Parathyroid adenoma (tissue), 2 donors: ENCODE measurements around the gene CUTA.

ENCODE experiments used
- H2AFZ ChIP-seq: fragments of 300-600 bp; sonication (generic); one replicate; pipeline ENCODE4 v1.7.0; 2017; ENCODE audit warnings: antibody characterized with exemption, mild to moderate bottlenecking
- H3K27ac ChIP-seq: fragments of 300-600 bp; sonication (generic); one replicate; pipeline ENCODE4 v1.7.0; 2017
- H3K27me3 ChIP-seq: fragments of 300-600 bp; sonication (generic); one replicate; pipeline ENCODE4 v1.7.0; 2017; ENCODE audit warnings: low read length; ENCODE audit not compliant: control insufficient read depth, insufficient read depth
- H3K36me3 ChIP-seq: fragments of 300-600 bp; sonication (generic); one replicate; pipeline ENCODE4 v1.7.0; 2017; ENCODE audit warnings: low read length; ENCODE audit not compliant: control insufficient read depth, insufficient read depth
- H3K4me1 ChIP-seq: fragments of 300-600 bp; sonication (generic); one replicate; pipeline ENCODE4 v1.7.0; 2017; ENCODE audit warnings: control low read depth
- H3K4me2 ChIP-seq: fragments of 300-600 bp; sonication (generic); one replicate; pipeline ENCODE4 v1.7.0; 2017; ENCODE audit warnings: low read length
- H3K4me3 ChIP-seq: fragments of 300-600 bp; sonication (generic); one replicate; pipeline ENCODE4 v1.7.0; 2017; ENCODE audit warnings: low read depth, low read length
- H3K79me2 ChIP-seq: fragments of 300-600 bp; sonication (generic); one replicate; pipeline ENCODE4 v1.7.0; 2017; ENCODE audit warnings: control low read depth
- H3K9ac ChIP-seq: fragments of 300-600 bp; sonication (generic); one replicate; pipeline ENCODE4 v1.7.0; 2017; ENCODE audit warnings: mild to moderate bottlenecking
- H3K9me3 ChIP-seq: fragments of 300-600 bp; sonication (generic); one replicate; pipeline ENCODE4 v1.7.0; 2017; ENCODE audit warnings: low read length; ENCODE audit not compliant: control insufficient read depth
- CTCF ChIP-seq: fragments of 300-600 bp; sonication (generic); IDR thresholded peaks from one replicate; pipeline ENCODE4 v1.7.0; 2017; ENCODE audit warnings: antibody characterized with exemption, mild to moderate bottlenecking
- donor health status: primary hyperparathyroidism.

The CUTA gene

DNA sequence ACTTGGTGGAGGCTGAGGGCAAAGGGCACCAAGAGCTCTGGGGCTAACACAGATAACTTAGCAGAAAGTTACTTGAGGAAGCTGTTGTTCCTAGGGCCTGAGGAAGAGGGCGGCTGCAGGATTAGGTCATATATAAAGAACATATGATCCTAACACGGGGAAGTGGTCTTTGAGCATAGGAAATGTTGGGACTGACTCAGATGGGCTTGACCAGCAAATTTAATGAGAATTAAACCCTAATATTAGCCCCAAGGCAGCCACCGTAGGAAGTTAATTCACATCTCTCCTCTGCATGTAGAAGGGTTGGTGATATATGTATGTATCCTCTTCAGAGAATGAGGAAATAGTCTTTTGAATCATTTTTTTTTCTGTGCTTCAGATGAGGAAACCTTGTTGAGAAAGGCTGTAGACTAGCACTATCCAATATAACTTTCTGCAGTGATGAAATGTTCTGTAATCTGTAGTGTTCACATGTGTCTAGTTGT, 27.3 kb upstream of the CUTA start:
- TF ChIP-seq CTCF, result no peak
- no peak overlapping the region for H3K9ac ChIP-seq
- no peak overlapping the region for H3K4me3 ChIP-seq
- no peak overlapping the region for H3K27ac ChIP-seq
- peaks cover 2% of the 10 kb centered on the region for H3K79me2 ChIP-seq
- H3K4me2 ChIP-seq, result no peak overlapping the region
- no peaks in the 10 kb centered on the region for H3K36me3 ChIP-seq
- H3K4me1 ChIP-seq, result no peaks in the 10 kb centered on the region
- H3K27me3 ChIP-seq, result no peaks in the 10 kb centered on the region
- H3K9me3 ChIP-seq, result no peaks in the 10 kb centered on the region
- no peak overlapping the region for H2AFZ ChIP-seq

DNA sequence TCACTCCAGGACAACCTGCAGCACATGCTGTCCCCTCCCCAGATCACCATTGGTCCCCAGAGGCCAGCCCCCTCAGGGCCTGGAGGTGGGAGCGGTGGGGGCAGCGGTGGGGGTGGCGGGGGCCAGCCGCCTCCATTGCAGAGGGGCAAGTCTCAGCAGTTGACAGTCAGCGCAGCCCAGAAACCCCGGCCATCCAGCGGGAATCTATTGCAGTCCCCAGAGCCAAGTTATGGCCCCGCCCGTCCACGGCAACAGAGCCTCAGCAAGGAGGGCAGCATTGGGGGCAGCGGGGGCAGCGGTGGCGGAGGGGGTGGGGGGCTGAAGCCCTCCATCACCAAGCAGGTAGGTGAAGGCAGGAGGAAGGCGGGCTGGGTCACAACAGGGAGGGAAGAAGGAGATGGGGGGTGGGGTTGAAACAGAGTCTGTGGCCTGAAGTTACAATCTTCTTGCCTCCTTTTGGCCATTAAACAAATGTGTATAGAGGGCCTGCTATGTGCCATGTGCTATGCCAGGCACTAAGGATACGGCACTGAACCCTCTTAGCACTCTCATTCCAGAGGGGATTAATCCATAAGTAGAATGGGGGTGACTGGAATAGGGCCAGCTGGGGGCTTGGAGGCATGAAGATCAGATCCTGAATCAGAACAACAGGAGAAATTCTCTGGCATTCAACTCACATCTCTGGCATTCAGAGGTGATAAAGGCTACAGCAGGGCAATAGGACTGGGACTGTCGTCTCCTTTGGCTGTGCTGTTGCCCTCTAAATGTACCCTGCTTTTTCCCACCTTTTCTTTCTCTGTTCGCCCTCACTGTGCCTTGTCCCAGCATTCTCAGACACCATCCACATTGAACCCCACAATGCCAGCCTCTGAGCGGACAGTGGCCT, 26.0 kb upstream of the CUTA start:
- Histone ChIP-seq H3K4me3 (no peak overlapping the region), H3K27me3 (no peaks in the 10 kb centered on the region), H3K27ac (no peak overlapping the region), H3K79me2 (peaks cover 2% of the 10 kb centered on the region), H3K9me3 (no peaks in the 10 kb centered on the region), H3K4me2 (no peak overlapping the region), H2AFZ (no peak overlapping the region), H3K9ac (no peak overlapping the region), H3K36me3 (no peaks in the 10 kb centered on the region), H3K4me1 (no peaks in the 10 kb centered on the region)
- no peak for TF ChIP-seq CTCF

DNA sequence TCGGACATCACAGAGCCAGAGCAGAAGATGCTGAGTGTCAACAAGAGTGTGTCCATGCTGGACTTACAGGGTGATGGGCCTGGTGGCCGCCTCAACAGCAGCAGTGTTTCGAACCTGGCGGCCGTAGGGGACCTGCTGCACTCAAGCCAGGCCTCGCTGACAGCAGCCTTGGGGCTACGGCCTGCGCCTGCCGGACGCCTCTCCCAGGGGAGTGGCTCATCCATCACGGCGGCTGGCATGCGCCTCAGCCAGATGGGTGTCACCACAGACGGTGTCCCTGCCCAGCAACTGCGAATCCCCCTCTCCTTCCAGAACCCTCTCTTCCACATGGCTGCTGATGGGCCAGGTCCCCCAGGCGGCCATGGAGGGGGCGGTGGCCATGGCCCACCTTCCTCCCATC, 25.1 kb upstream of the CUTA start:
- H3K36me3 ChIP-seq, result no peaks in the 10 kb centered on the region
- H2AFZ ChIP-seq, result no peak overlapping the region
- H3K4me3 ChIP-seq, result no peak overlapping the region
- H3K4me1 ChIP-seq, result no peaks in the 10 kb centered on the region
- H3K9ac ChIP-seq, result no peak overlapping the region
- no peak for TF ChIP-seq CTCF
- no peak overlapping the region for H3K27ac ChIP-seq
- no peaks in the 10 kb centered on the region for H3K9me3 ChIP-seq
- no peak overlapping the region for H3K4me2 ChIP-seq
- no peaks in the 10 kb centered on the region for H3K27me3 ChIP-seq
- peaks cover 2% of the 10 kb centered on the region for H3K79me2 ChIP-seq

DNA sequence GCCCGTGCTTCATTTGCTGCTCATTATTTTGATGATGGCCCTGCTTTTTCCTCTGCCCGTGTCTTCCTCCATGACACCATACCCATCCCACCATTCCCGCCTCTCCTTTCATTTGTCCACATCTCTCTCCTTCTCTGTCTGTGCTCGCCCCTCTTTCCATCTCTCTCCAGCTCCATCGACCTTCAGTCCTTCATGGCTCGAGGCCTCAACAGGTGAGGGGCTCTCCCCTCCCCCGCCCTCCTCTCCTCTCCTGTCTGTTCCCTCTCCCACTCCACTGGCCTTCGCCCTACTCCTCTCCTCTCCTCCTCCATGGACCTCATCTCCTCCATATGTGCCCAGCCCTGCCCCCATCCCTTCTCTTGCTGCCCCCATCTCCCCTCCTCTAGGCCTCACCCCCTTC, 24.4 kb upstream of the CUTA start:
- no peak for TF ChIP-seq CTCF
- peaks cover 2% of the 10 kb centered on the region for H3K79me2 ChIP-seq
- no peak overlapping the region for H3K4me3 ChIP-seq
- H3K9ac ChIP-seq, result no peak overlapping the region
- H3K27ac ChIP-seq, result no peak overlapping the region
- H2AFZ ChIP-seq, result no peak overlapping the region
- H3K4me1 ChIP-seq, result no peaks in the 10 kb centered on the region
- H3K36me3 ChIP-seq, result no peaks in the 10 kb centered on the region
- no peak overlapping the region for H3K4me2 ChIP-seq
- no peaks in the 10 kb centered on the region for H3K27me3 ChIP-seq
- no peaks in the 10 kb centered on the region for H3K9me3 ChIP-seq

DNA sequence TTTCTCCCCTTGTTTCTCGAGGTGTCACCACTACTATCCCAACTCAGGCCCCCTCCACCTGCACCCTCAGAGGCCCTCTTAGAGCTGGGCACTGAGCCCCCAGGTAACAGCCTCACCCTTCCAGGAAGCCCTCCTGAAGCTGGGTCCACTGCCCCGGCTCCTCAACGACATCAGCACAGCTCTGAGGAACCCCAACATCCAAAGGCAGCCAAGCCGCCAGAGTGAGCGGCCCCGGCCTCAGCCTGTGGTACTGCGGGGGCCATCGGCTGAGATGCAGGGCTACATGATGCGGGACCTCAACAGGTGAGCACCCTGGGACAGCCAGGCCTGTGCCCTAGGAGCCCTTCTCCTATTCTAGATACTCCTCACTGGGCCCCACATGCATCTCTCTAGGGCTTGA, 23.6 kb upstream of the CUTA start:
- Histone ChIP-seq H3K27ac (no peak overlapping the region), H3K9ac (no peak overlapping the region), H3K4me1 (no peaks in the 10 kb centered on the region), H3K9me3 (no peaks in the 10 kb centered on the region), H3K36me3 (no peaks in the 10 kb centered on the region), H3K4me3 (no peak overlapping the region), H3K4me2 (no peak overlapping the region), H3K79me2 (peaks cover 2% of the 10 kb centered on the region), H2AFZ (no peak overlapping the region), H3K27me3 (no peaks in the 10 kb centered on the region)
- TF ChIP-seq CTCF, result no peak
